PC-9 (cell line): Measurements from ENCODE around the gene MPPED2.

Source experiments
- CTCF ChIP-seq: fragments of 200-600 bp; sonication (generic); conservative IDR thresholded peaks from 2 replicates; pipeline ENCODE4 v1.6.1; 2017; ENCODE audit warnings: mixed run types, antibody characterized with exemption, mild to moderate bottlenecking, moderate library complexity
- EZH2 ChIP-seq: fragments of 200-600 bp; sonication (generic); IDR thresholded peaks from 2 replicates; pipeline ENCODE4 v1.8.0; 2017; ENCODE audit warnings: antibody characterized with exemption, low read depth

DNA sequence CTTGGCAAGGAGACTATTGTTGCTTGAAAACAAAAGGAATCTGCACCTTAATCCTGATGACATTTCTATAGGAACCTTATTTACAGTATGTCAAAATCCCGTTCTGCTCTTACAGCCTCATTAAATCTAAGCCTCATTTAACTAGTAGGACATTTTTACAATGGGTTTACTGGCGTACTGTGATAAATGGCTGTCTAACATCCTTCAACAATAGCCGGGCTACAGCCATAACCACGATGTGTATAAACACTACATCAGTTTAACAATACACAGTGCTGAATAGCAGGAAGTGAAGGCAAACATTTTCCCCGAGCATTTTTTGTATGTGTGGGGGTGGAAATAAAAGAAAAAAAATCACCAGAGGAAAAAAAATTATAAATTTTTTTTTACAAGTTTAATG, 132.0 kb downstream of the MPPED2 start:
- TF ChIP-seq CTCF, result no peak
- no peak for TF ChIP-seq EZH2
